Activated T-helper 2 cell treated with anti-CD3 and anti-CD28 coated beads, Interferon-gamma antibody, Interleukin-2, Interleukin-4, amounts not matched to agents 10 μg/mL and 5 μg/mL and 100 μg/mL, durations not matched to agents 14 hours and 24 hours and 36 hours (primary cell): ENCODE measurements around the gene WDR17. TPM values are rescaled to one million over a fixed set of nuclear protein-coding genes. Genes with fewer than 3 reads are reported as not detected.

Experiments
- DNase-seq: peaks from one replicate; pipeline ENCODE4 v3.0.0; 2021; ENCODE audit warnings: low spot score
- H3K27ac Mint-ChIP-seq: one replicate; pipeline ENCODE4 v1.8.0; 2021; ENCODE audit warnings: mixed read lengths
- H3K27me3 Mint-ChIP-seq: one replicate; pipeline ENCODE4 v1.8.0; 2021; ENCODE audit warnings: low read depth, mixed read lengths
- H3K36me3 Mint-ChIP-seq: one replicate; pipeline ENCODE4 v1.8.0; 2021; ENCODE audit warnings: low read depth, mixed read lengths
- H3K4me1 Mint-ChIP-seq: one replicate; pipeline ENCODE4 v1.8.0; 2021; ENCODE audit warnings: low read depth, mixed read lengths
- H3K4me3 Mint-ChIP-seq: one replicate; pipeline ENCODE4 v1.8.0; 2021; ENCODE audit warnings: low read depth, mild to moderate bottlenecking, moderate library complexity, mixed read lengths
- H3K9me3 Mint-ChIP-seq: one replicate; pipeline ENCODE4 v1.8.0; 2021; ENCODE audit warnings: mixed read lengths
- intact Hi-C: fragments of 100-400 bp; cut with micrococcal nuclease; formaldehyde crosslinking; loops from one replicate; pipeline ENCODE4 v1.15.1; 2023
- total RNA-seq: library from RNA; stranded (reverse); gene quantifications from 2 replicates; pipeline ENCODE4 v1.2.3, GENCODE V29; 2022

Gene WDR17
- total RNA-seq, 1 donor from 2014 or later = 1.4 TPM

DNA sequence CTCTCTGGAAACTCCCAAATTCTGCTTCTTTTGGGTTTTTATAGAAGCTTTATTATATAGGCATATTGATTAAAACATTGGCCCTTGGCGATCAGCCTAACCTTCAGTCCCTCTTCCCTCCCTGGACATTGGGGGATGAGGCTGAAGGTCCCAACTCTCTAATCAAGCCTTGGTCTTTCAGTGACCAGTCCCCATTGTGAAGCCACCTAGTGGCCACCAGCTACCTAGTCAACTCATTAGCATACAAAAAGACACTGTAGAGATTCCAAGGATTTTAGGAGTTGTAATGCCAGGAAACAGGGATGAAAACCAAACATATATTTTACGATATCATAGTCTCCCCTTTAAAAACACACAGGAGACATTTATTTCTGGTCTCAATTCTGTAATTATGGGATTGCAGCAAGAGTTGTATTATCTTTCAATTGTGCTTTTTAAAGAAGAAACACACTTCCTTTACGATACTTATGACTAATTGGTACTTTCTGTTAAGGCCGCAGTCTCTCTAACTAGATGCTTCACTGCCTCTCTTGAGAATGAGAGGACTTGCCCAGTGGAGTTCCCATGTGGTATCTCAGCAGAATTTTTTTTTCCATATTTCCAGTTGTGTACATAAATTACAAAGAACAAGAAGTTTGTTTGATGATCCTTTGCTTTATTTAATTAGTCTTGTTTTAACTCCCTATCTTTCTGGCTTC is 58.2 kb downstream of the WDR17 start:
- Mint-ChIP-seq H3K27ac (peak overlapping the region; percentile 47), H3K4me3 (no peak overlapping the region), H3K9me3 (no peaks in the 10 kb centered on the region), H3K4me1 (peaks cover 14% of the 10 kb centered on the region), H3K36me3 (no peaks in the 10 kb centered on the region), H3K27me3 (no peaks in the 10 kb centered on the region)
- intact Hi-C loops = loop anchor here (1.0 kb wide), 1 partner anchor 71 kb away; the partner anchor contains the start of gene SPATA4
- DNase-seq = no peak

DNA sequence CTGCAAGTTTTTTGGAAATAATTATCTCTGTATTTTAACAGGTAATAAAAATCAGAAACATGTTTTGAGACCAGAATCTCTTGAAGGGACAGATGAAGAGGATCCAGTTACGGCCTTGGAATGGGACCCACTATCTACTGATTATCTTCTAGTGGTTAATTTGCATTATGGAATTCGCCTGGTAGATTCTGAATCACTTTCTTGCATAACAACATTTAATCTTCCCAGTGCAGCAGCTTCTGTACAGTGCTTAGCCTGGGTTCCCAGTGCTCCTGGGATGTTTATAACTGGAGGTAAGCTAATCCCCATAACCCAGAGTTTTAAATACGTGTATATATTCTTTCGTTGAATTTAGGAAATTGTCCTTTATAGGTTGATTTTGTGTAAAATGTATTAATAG is 59.4 kb downstream of the WDR17 start:
- H3K27me3 Mint-ChIP-seq = no peaks in the 10 kb centered on the region
- no peak for DNase-seq
- intact Hi-C loops = no loop called here

DNA sequence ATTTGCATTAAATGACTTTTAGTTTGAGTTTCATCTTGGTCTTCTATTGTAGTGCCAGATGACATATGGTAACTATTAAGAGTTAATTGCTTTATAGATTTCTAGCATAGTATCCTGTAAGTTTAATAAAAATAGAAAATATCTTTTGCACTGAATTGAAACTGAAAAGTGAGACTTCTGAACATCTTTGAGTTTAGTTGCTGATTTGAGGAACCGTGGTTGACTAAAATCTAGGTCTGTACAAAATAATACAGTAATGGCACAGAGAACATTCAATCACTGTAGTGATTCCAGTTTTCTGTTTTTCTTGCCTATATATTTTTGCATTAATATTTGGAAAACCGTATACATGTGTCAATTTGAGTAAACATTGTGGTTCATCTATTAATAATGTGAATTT is 69.0 kb downstream of the WDR17 start:
- Mint-ChIP-seq H3K27ac (no peak overlapping the region), H3K4me1 (no peaks in the 10 kb centered on the region), H3K4me3 (no peak overlapping the region), H3K36me3 (no peaks in the 10 kb centered on the region), H3K27me3 (no peaks in the 10 kb centered on the region), H3K9me3 (no peaks in the 10 kb centered on the region)
- DNase-seq = no peak
- intact Hi-C loops = no loop called here

More for the DNA sequence above, 59.4 kb downstream of the WDR17 start:
- Mint-ChIP-seq H3K4me1 (peaks cover 14% of the 10 kb centered on the region), H3K36me3 (no peaks in the 10 kb centered on the region), H3K4me3 (no peak overlapping the region), H3K9me3 (no peaks in the 10 kb centered on the region), H3K27ac (no peak overlapping the region)

DNA sequence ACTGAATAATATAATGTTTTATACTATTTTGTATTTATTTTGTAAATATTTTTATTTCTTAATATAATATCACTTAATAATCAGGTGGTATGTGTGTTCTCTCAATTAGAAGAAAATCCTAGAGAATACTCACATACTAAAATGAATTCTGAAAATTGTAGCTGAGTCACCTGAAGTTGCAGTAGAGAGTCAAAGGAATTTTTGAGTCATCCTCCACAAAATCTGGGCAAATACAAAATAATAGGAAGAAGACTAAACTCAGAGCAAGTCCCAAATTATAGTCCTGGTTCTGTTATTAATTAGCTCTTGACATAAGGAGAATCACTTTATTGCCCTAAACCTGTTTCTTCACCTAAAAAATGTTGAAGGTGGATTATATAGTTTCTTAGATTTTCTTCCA is 72.0 kb downstream of the WDR17 start:
- H3K36me3 Mint-ChIP-seq = no peaks in the 10 kb centered on the region
- H3K4me3 Mint-ChIP-seq = no peak overlapping the region
- intact Hi-C loops = no loop called here
- H3K4me1 Mint-ChIP-seq = no peaks in the 10 kb centered on the region
- no peaks in the 10 kb centered on the region for H3K27me3 Mint-ChIP-seq
- H3K27ac Mint-ChIP-seq = no peak overlapping the region
- DNase-seq = no peak
- no peaks in the 10 kb centered on the region for H3K9me3 Mint-ChIP-seq

DNA sequence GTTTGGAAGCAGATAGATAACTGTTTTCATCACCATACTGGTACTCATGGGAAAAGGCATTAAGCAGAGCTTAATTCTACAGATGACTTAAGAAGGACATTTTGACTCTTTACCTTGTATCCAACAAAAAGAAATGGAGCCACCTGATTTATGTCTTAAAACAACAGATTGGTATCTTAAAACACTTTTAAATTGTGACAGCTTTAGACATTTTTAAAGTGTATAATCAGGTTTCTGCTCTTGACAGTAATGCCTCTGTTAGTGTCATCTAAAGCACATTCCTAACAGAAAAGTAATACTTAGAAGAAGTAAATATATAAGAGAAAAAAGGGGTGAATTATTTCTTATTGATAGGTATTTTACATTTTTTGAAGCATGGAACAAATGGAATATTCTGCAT is 73.9 kb downstream of the WDR17 start:
- DNase-seq = no peak
- Mint-ChIP-seq H3K27me3 (no peaks in the 10 kb centered on the region), H3K36me3 (no peaks in the 10 kb centered on the region), H3K9me3 (no peaks in the 10 kb centered on the region), H3K27ac (no peak overlapping the region), H3K4me1 (no peaks in the 10 kb centered on the region), H3K4me3 (no peak overlapping the region)
- intact Hi-C loops = no loop called here

DNA sequence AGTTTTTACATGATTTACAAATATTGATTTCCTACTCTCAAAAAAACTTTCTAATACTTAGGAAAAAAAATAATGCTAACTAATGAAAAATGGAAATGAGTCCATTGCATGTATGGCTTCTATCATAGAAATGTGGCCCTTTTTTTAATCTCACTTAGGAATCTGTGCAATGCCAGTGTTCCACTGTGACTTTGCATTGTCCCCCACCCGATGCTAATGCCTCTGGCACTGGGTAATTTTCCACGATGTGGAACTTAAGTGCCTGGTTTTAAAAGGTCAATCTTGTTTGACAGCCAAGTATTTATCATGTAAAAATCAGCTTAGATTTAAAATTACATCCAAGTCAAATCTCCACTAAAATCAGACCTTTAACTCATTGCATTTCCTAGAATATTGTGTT is 76.6 kb downstream of the WDR17 start:
- DNase-seq = no peak
- no peaks in the 10 kb centered on the region for H3K36me3 Mint-ChIP-seq
- no peaks in the 10 kb centered on the region for H3K27me3 Mint-ChIP-seq
- intact Hi-C loops = no loop called here
- H3K9me3 Mint-ChIP-seq = no peaks in the 10 kb centered on the region
- no peak overlapping the region for H3K4me3 Mint-ChIP-seq
- H3K4me1 Mint-ChIP-seq = no peaks in the 10 kb centered on the region
- H3K27ac Mint-ChIP-seq = no peak overlapping the region

DNA sequence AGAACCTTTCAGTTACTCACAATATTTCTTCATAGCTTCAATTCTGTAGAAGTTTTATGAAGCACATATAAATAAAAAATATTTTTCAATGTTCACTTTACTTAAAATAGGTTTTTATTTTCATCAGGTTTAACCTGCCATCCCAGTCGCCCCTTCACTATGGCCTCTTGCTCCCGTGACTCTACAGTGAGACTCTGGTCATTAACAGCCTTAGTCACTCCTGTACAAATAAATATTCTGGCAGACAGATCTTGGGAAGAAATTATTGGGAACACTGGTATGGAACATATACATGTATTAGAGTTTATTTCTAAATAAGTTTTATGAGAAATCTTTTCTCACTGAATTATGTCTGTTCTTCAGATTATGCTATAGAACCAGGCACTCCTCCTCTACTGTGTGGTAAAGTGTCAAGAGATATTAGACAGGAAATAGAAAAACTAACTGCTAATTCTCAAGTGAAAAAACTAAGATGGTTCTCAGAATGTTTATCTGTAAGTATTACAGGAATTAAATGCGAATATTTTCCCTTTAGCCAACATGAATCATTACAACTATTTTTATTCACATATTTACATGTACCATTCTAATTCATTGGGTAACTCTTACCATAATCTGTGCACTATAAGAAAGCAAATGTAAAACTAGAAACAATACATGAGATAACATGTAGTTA is 84.2 kb downstream of the WDR17 start:
- Mint-ChIP-seq H3K27me3 (no peaks in the 10 kb centered on the region), H3K36me3 (no peaks in the 10 kb centered on the region), H3K4me3 (no peak overlapping the region), H3K27ac (no peak overlapping the region), H3K9me3 (no peaks in the 10 kb centered on the region), H3K4me1 (no peaks in the 10 kb centered on the region)
- DNase-seq = no peak
- intact Hi-C loops = loop anchor here (1.0 kb wide), 1 partner anchor 191 kb away; no protein-coding TSS in a partner anchor

DNA sequence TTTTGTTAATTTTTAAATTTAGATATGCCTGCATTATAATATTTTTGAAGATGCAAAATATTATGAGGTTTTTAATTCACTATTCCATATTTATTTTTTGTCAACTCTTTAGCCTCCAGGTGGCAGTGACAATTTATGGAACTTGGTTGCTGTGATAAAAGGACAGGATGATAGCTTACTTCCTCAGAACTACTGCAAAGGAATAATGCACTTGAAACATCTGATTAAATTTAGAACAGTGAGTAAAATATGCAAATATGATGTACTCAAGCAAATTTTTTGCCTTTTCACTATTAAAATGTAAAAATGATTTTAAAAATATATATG is 84.7 kb downstream of the WDR17 start:
- H3K4me1 Mint-ChIP-seq = no peaks in the 10 kb centered on the region
- no peaks in the 10 kb centered on the region for H3K9me3 Mint-ChIP-seq
- H3K27ac Mint-ChIP-seq = no peak overlapping the region
- no peaks in the 10 kb centered on the region for H3K27me3 Mint-ChIP-seq
- no peak for DNase-seq
- no peak overlapping the region for H3K4me3 Mint-ChIP-seq
- intact Hi-C loops = loop anchor here (1.0 kb wide), 1 partner anchor 191 kb away; no protein-coding TSS in a partner anchor
- no peaks in the 10 kb centered on the region for H3K36me3 Mint-ChIP-seq

DNA sequence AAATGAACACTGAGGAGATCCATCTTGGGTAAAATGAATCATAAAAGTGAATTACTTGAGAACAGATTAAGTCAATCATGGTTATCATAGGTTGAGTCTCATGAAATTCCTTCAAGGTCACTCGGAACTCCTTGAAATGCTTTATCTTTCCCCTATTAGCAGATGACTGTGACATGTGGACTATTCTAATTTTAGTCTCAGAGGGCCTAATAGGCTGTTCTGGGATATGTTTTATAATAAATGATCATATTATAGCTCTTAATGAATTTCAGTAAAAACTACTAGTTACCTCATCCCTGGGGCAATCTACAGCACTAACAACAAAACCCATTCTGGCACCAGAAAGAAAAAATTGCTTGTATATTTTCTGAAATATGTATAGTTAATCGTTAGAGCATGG is 85.1 kb downstream of the WDR17 start:
- Mint-ChIP-seq H3K9me3 (no peaks in the 10 kb centered on the region), H3K36me3 (no peaks in the 10 kb centered on the region), H3K4me3 (no peak overlapping the region), H3K27ac (no peak overlapping the region), H3K4me1 (no peaks in the 10 kb centered on the region), H3K27me3 (no peaks in the 10 kb centered on the region)
- intact Hi-C loops = loop anchor here (1.0 kb wide), 1 partner anchor 191 kb away; no protein-coding TSS in a partner anchor
- no peak for DNase-seq

DNA sequence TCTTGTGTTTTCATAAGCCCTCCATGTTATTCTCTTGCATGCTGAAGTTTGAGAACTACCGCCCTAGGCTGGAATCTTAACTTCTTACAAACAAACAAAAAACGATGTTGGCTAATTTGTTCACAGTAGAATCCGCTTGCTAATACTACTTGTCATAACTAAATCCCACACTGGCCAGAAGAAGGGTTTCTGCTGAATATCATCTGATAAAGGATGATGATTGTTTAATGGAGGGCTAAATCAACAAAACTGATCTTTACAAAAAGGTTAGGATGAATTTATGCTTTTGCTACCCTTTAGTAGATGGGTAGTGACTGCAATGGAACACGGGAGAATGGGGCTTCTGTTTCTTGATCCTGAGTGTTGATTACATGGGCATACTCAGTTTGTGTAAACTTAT is 87.5 kb downstream of the WDR17 start:
- Mint-ChIP-seq H3K27ac (no peak overlapping the region), H3K36me3 (no peaks in the 10 kb centered on the region), H3K27me3 (no peaks in the 10 kb centered on the region), H3K4me1 (no peaks in the 10 kb centered on the region), H3K9me3 (no peaks in the 10 kb centered on the region), H3K4me3 (no peak overlapping the region)
- intact Hi-C loops = no loop called here
- no peak for DNase-seq

DNA sequence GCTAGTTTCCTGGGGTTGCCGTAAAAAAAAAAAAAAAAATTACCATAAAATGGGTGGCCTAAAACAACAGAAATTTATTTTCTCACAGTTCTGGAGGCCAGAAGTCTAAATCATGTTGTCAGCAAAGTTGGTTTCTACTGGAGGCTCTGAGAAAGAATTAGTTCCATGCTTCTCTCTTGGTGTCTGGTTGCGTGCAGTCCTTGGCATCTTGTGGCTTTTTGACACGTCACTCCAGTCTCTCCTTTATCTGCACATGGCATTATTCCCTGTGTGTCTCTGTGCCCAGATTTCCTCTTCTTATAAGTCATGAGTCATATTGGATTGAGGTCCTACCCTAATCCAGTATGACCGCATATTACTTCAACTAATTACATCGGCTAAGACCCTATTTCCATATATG is 91.0 kb downstream of the WDR17 start:
- Mint-ChIP-seq H3K4me1 (no peaks in the 10 kb centered on the region), H3K9me3 (no peaks in the 10 kb centered on the region), H3K27me3 (no peaks in the 10 kb centered on the region), H3K27ac (no peak overlapping the region), H3K4me3 (no peak overlapping the region), H3K36me3 (no peaks in the 10 kb centered on the region)
- no peak for DNase-seq
- intact Hi-C loops = no loop called here

DNA sequence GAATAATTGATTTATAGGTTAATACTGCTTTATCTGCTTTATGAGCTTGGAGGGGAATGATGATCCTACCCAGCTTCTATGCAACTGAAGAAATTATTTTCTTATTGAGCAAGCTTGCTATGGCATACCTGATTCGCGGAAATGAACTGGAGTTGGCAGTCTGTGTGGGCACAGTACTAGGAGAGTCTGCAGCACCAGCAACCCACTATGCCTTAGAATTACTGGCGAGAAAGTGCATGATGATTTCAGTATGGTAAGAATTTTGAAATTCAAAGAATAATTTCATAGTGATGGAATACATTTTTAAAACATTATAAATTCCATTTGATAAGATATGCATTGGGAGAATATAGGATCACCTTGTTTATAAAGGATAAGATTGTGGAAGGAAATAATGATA is 97.4 kb downstream of the WDR17 start:
- H3K4me3 Mint-ChIP-seq = no peak overlapping the region
- no peaks in the 10 kb centered on the region for H3K27me3 Mint-ChIP-seq
- no peaks in the 10 kb centered on the region for H3K9me3 Mint-ChIP-seq
- no peaks in the 10 kb centered on the region for H3K36me3 Mint-ChIP-seq
- intact Hi-C loops = no loop called here
- no peak overlapping the region for H3K27ac Mint-ChIP-seq
- no peaks in the 10 kb centered on the region for H3K4me1 Mint-ChIP-seq
- DNase-seq = no peak

DNA sequence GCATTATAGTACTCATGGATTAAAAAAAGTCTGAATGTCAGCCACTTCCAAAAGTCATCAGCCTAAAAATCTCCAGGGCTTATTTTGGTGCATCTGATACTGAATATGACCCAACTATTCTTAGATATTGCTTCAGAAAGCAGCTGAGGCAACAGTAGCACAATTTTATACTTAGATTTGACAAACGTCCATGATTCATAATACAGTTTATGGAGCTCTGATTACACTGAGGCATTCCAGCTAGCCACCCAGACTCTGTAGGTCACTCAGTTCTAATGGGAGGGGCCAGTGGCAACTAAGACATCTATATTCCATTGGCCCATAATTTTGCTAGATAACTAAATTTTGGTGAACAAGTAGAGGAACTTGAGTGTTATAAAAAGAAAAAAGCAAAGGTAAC is 119.4 kb downstream of the WDR17 start:
- Mint-ChIP-seq H3K36me3 (no peaks in the 10 kb centered on the region), H3K4me3 (no peak overlapping the region), H3K4me1 (peaks cover 2% of the 10 kb centered on the region), H3K9me3 (no peaks in the 10 kb centered on the region), H3K27me3 (peaks cover 27% of the 10 kb centered on the region), H3K27ac (no peak overlapping the region)
- DNase-seq = no peak
- intact Hi-C loops = no loop called here
